Activated naive CD4-positive, alpha-beta T cell treated with anti-CD3 and anti-CD28 coated beads, Interleukin-2, amount 10 ng/mL, durations not matched to agents 7 days and 5 days (primary cell): ENCODE measurements around the gene SAC3D1.
"Not testable (repeated sequence)": the region's sequence is repeated elsewhere in the genome, so short reads cannot be mapped to it uniquely, and the experiment has no call there.

Experiments
- CTCF ChIA-PET: fragments of 350-600 bp; sonication (Branson Sonifier 250); formaldehyde crosslinking; loops from one replicate; lab custom pipeline; 2021; ENCODE audit warnings: antibody characterized with exemption; lab: Charles Lee
- DNase-seq: peaks from one replicate; pipeline ENCODE4 v3.0.0-alpha.2; 2020
- H3K27ac Mint-ChIP-seq: one replicate; pipeline ENCODE4 v1.8.0; 2021; ENCODE audit warnings: mild to moderate bottlenecking, moderate library complexity, mixed read lengths
- H3K27me3 Mint-ChIP-seq: one replicate; pipeline ENCODE4 v1.8.0; 2021; ENCODE audit warnings: mild to moderate bottlenecking, mixed read lengths
- H3K36me3 Mint-ChIP-seq: one replicate; pipeline ENCODE4 v1.8.0; 2021; ENCODE audit warnings: mixed read lengths
- H3K4me1 Mint-ChIP-seq: one replicate; pipeline ENCODE4 v1.8.0; 2021; ENCODE audit warnings: mixed read lengths
- H3K4me3 Mint-ChIP-seq: one replicate; pipeline ENCODE4 v1.8.0; 2021; ENCODE audit warnings: mild to moderate bottlenecking, moderate library complexity, mixed read lengths
- H3K9me3 Mint-ChIP-seq: one replicate; pipeline ENCODE4 v1.8.0; 2021; ENCODE audit warnings: mixed read lengths

Gene SAC3D1

GRCh38 chr11:65013130-65013887, 27.7 kb upstream of the SAC3D1 start:
- Mint-ChIP-seq H3K27ac (peak overlapping the region; percentile 98), H3K4me1 (peaks cover 32% of the 10 kb centered on the region), H3K36me3 (peaks cover 15% of the 10 kb centered on the region), H3K9me3 (no peaks in the 10 kb centered on the region), H3K27me3 (peaks cover 15% of the 10 kb centered on the region), H3K4me3 (peak overlapping the region; percentile 85)
- DNase-seq: peak; percentile 95
- CTCF ChIA-PET: interaction anchor here (0.8 to 6.6 kb wide), 27 partner anchors 10 to 302 kb away, joined by 3 to 42 read pairs (median 4); partner anchors contain the start of genes BATF2, CDC42BPG, FAU and SAC3D1

GRCh38 chr11:65013888-65014725, 26.9 kb upstream of the SAC3D1 start, which contains the start of gene ARL2:
Gene ARL2, plus strand, starts transcription at chr11:65014160. Its CDS starts 48 bp downstream, at chr11:65014208.
- Mint-ChIP-seq H3K27me3 (peaks cover 15% of the 10 kb centered on the region), H3K9me3 (no peaks in the 10 kb centered on the region), H3K4me1 (peaks cover 32% of the 10 kb centered on the region), H3K27ac (peak within 1 kb of the TSS; percentile 98), H3K4me3 (peak within 1 kb of the TSS; percentile 89), H3K36me3 (peaks cover 15% of the 10 kb centered on the region)
- CTCF ChIA-PET: interaction anchor here (0.8 to 6.6 kb wide), 23 partner anchors 12 to 301 kb away, joined by 3 to 42 read pairs (median 4); partner anchors contain the start of genes BATF2, CDC42BPG, MAJIN and SAC3D1
- peak; percentile 90 for DNase-seq

GRCh38 chr11:65014726-65015227, 26.2 kb upstream of the SAC3D1 start:
- no peak for DNase-seq
- CTCF ChIA-PET: interaction anchor here (0.6 to 6.6 kb wide), 19 partner anchors 12 to 310 kb away, joined by 3 to 42 read pairs (median 4); partner anchors contain the start of genes CDC42BPG, MAJIN, SAC3D1 and SNX15
- peak overlapping the region; percentile 89 for H3K4me3 Mint-ChIP-seq

GRCh38 chr11:65016705-65017104, 24.3 kb upstream of the SAC3D1 start:
- Mint-ChIP-seq H3K9me3 (no peaks in the 10 kb centered on the region), H3K36me3 (peaks cover 19% of the 10 kb centered on the region), H3K4me3 (peak overlapping the region; percentile 9), H3K27me3 (peaks cover 7% of the 10 kb centered on the region), H3K27ac (peak overlapping the region; percentile 17), H3K4me1 (peaks cover 32% of the 10 kb centered on the region)
- CTCF ChIA-PET: no interaction called here
- no peak for DNase-seq

More at GRCh38 chr11:65014726-65015227, 26.2 kb upstream of the SAC3D1 start:
- Mint-ChIP-seq H3K27me3 (peaks cover 15% of the 10 kb centered on the region), H3K27ac (peak overlapping the region; percentile 94), H3K4me1 (peaks cover 32% of the 10 kb centered on the region), H3K9me3 (no peaks in the 10 kb centered on the region), H3K36me3 (peaks cover 17% of the 10 kb centered on the region)

GRCh38 chr11:65017937-65018336, 23.1 kb upstream of the SAC3D1 start:
- Mint-ChIP-seq H3K27me3 (peaks cover 4% of the 10 kb centered on the region), H3K4me3 (no peak overlapping the region), H3K36me3 (peaks cover 25% of the 10 kb centered on the region), H3K27ac (no peak overlapping the region), H3K9me3 (no peaks in the 10 kb centered on the region), H3K4me1 (peaks cover 30% of the 10 kb centered on the region)
- DNase-seq: no peak
- CTCF ChIA-PET: interaction anchor here (0.7 to 0.8 kb wide), 2 partner anchors 18 to 100 kb away, joined by 3 read pairs; partner anchors contain the start of gene ZNHIT2

- DNase-seq: no peak
- CTCF ChIA-PET: no interaction called here
- no peaks in the 10 kb centered on the region for H3K9me3 Mint-ChIP-seq
- peaks cover 25% of the 10 kb centered on the region for H3K36me3 Mint-ChIP-seq
- H3K4me1 Mint-ChIP-seq: peaks cover 20% of the 10 kb centered on the region
- no peak overlapping the region for H3K4me3 Mint-ChIP-seq
- no peak overlapping the region for H3K27ac Mint-ChIP-seq
- H3K27me3 Mint-ChIP-seq: no peaks in the 10 kb centered on the region
These were observed 21.2 kb upstream of the SAC3D1 start for GRCh38 chr11:65019824-65020223.

- Mint-ChIP-seq H3K36me3 (peaks cover 23% of the 10 kb centered on the region), H3K4me1 (peaks cover 9% of the 10 kb centered on the region), H3K27ac (no peak overlapping the region), H3K9me3 (no peaks in the 10 kb centered on the region), H3K4me3 (no peak overlapping the region), H3K27me3 (no peaks in the 10 kb centered on the region)
- CTCF ChIA-PET: no interaction called here
- DNase-seq: no peak
These were observed 20.0 kb upstream of the SAC3D1 start for GRCh38 chr11:65021003-65021402.

GRCh38 chr11:65021509-65021908, 19.5 kb upstream of the SAC3D1 start:
- Mint-ChIP-seq H3K27ac (no peak overlapping the region), H3K4me1 (peaks cover 5% of the 10 kb centered on the region), H3K9me3 (no peaks in the 10 kb centered on the region), H3K27me3 (no peaks in the 10 kb centered on the region), H3K36me3 (peaks cover 19% of the 10 kb centered on the region), H3K4me3 (no peak overlapping the region)
- CTCF ChIA-PET: no interaction called here
- DNase-seq: no peak

GRCh38 chr11:65023502-65023901, 17.5 kb upstream of the SAC3D1 start:
- H3K27me3 Mint-ChIP-seq, H3K4me3 Mint-ChIP-seq, H3K36me3 Mint-ChIP-seq, H3K27ac Mint-ChIP-seq, CTCF ChIA-PET, DNase-seq, H3K9me3 Mint-ChIP-seq: not testable (repeated sequence)
- H3K4me1 Mint-ChIP-seq: peaks cover 16% of the 10 kb centered on the region

- DNase-seq: no peak
- H3K4me3 Mint-ChIP-seq: peak overlapping the region; percentile 62
- peaks cover 6% of the 10 kb centered on the region for H3K36me3 Mint-ChIP-seq
- CTCF ChIA-PET: interaction anchor here (0.6 to 2.1 kb wide), 2 partner anchors 12 to 71 kb away, joined by 3 to 16 read pairs; partner anchors contain the start of gene ARL2
- peaks cover 22% of the 10 kb centered on the region for H3K4me1 Mint-ChIP-seq
- H3K27ac Mint-ChIP-seq: peak overlapping the region; percentile 93
- H3K9me3 Mint-ChIP-seq: no peaks in the 10 kb centered on the region
- no peaks in the 10 kb centered on the region for H3K27me3 Mint-ChIP-seq
These were observed 14.2 kb upstream of the SAC3D1 start for GRCh38 chr11:65026810-65027209.

- Mint-ChIP-seq H3K4me1 (peaks cover 22% of the 10 kb centered on the region), H3K9me3 (no peaks in the 10 kb centered on the region), H3K27me3 (no peaks in the 10 kb centered on the region), H3K36me3 (peaks cover 2% of the 10 kb centered on the region), H3K27ac (peak within 1 kb of the TSS; percentile 93), H3K4me3 (peak within 1 kb of the TSS; percentile 62)
- CTCF ChIA-PET: interaction anchor here (0.8 to 2.1 kb wide), 5 partner anchors 10 to 180 kb away, joined by 3 to 16 read pairs (median 3); partner anchors contain the start of genes ARL2 and SAC3D1
- peak; percentile 95 for DNase-seq
These were observed 13.6 kb upstream of the SAC3D1 start, which contains the start of gene SNX15 for GRCh38 chr11:65027213-65028067. Gene SNX15, plus strand, starts transcription at chr11:65027439. Its CDS starts 99 bp downstream, at chr11:65027538.

GRCh38 chr11:65032216-65032615, 8.8 kb upstream of the SAC3D1 start:
- peaks cover 17% of the 10 kb centered on the region for H3K4me1 Mint-ChIP-seq
- no peaks in the 10 kb centered on the region for H3K9me3 Mint-ChIP-seq
- peaks cover 5% of the 10 kb centered on the region for H3K36me3 Mint-ChIP-seq
- CTCF ChIA-PET: interaction anchor here (0.9 kb wide), 1 partner anchor 18 kb away, joined by 3 read pairs; the partner anchor contains the start of gene ARL2
- DNase-seq: no peak
- H3K4me3 Mint-ChIP-seq: no peak overlapping the region
- H3K27me3 Mint-ChIP-seq: no peaks in the 10 kb centered on the region
- no peak overlapping the region for H3K27ac Mint-ChIP-seq

- no peak overlapping the region for H3K27ac Mint-ChIP-seq
- CTCF ChIA-PET: no interaction called here
- H3K4me3 Mint-ChIP-seq: no peak overlapping the region
- peaks cover 3% of the 10 kb centered on the region for H3K4me1 Mint-ChIP-seq
- no peaks in the 10 kb centered on the region for H3K9me3 Mint-ChIP-seq
- peaks cover 16% of the 10 kb centered on the region for H3K36me3 Mint-ChIP-seq
- H3K27me3 Mint-ChIP-seq: no peaks in the 10 kb centered on the region
- no peak for DNase-seq
These were observed 6.6 kb upstream of the SAC3D1 start for GRCh38 chr11:65034423-65034822.
